Adrenal gland (tissue), 12 donors: ENCODE measurements around the gene SLC9A9. TPM values are rescaled to one million over a fixed set of nuclear protein-coding genes. Genes with fewer than 3 reads are reported as not detected.
A peak's percentile ranks its signal among the peaks of the same experiment; 100 is the strongest.

Experiments used
- DNase-seq, 7 donors: peaks; one replicate each; pipeline ENCODE4 v3.0.0-alpha.2; 2019 to 2020
- H3K27ac ChIP-seq, 5 donors: fragments of 200-600 bp; sonication (generic) in 4 of 5; 1 replicate in 3 of 5; 2 replicates in 2 of 5; pipeline versions ENCODE4 v1.5.1 to v1.8.0; 2016 to 2020; ENCODE audit warnings: mild to moderate bottlenecking in 1 of 5
- H3K27me3 ChIP-seq: fragments of 200-600 bp; 2 replicates; pipeline ENCODE4 v1.8.0; 2021
- H3K36me3 ChIP-seq, 2 donors: fragments of 200-600 bp; replicated peaks in 1 of 2; 1 replicate in 1 of 2; 2 replicates in 1 of 2; pipeline versions ENCODE4 v1.5.1 to v1.8.0; 2018 to 2022
- H3K4me1 ChIP-seq, 2 donors: fragments of 200-600 bp; replicated peaks in 1 of 2; 1 replicate in 1 of 2; 2 replicates in 1 of 2; pipeline versions ENCODE4 v1.5.1 to v1.8.0; 2018 to 2021
- H3K4me3 ChIP-seq, 4 donors: fragments of 200-600 bp; sonication (generic) in 3 of 4; one replicate each; pipeline ENCODE4 v1.5.1; 2016 to 2018
- H3K9me3 ChIP-seq, 3 donors: fragments of 200-600 bp; sonication (generic) in 1 of 3; replicated peaks in 1 of 3; 1 replicate in 2 of 3; 2 replicates in 1 of 3; pipeline versions ENCODE4 v1.5.1 to v1.8.0; 2016 to 2021
- POLR2A ChIP-seq, 2 donors: fragments of 450-650 bp; IDR thresholded peaks; one replicate each; pipeline ENCODE4 v1.6.1; 2017; ENCODE audit warnings: antibody characterized with exemption in 2 of 2, mild to moderate bottlenecking in 2 of 2, moderate library complexity in 1 of 2
- WGBS, 4 donors: extraction: QIAGEN DNeasy Blood & Tissue Kit in 2 of 4; methylation state at CpG; one replicate each; pipeline versions ENCODE4 v1.1.5 to v1.1.7; 2013 to 2017; 5-methylcytosine and 5-hydroxymethylcytosine counted together
- intact Hi-C, 2 donors: fragments of 100-400 bp; cut with DNase I; formaldehyde crosslinking; loops; one replicate each; pipeline versions ENCODE4 v1.14.1 to v1.15.0; 2022 to 2023
- polyA plus RNA-seq, 3 donors: library from polyadenylated mRNA; stranded (reverse); fragments of 200-250 nt in 2 of 3; fragments of 350-450 nt in 1 of 3; fragmentation: Illumina TruSeq in 1 of 3; extraction: RNeasy Lipid Tissue Mini Kit (QIAGEN cat#74804) in 1 of 3; gene quantifications; one replicate each; pipeline ENCODE4 v1.2.3, GENCODE V29; 2013 to 2014
- total RNA-seq, 9 donors: library from RNA; depleted of rRNA in 4 of 9; stranded (reverse); fragments of >200 nt in 4 of 9; fragments of 120-200 nt in 1 of 9; fragmentation: NEBNext Ultra II Directional in 1 of 9; extraction: Animal tissue kit (Norgen Biotek cat#: 25700) in 1 of 9; gene quantifications; one replicate each; pipeline versions ENCODE4 v1.1.0 to v1.2.4, GENCODE V29; 2013 to 2023
- TF ChIP-seq, protein P1 (sequence below), 6 experiments: fragments of 450-650 bp in 4 of 6; fragments of 200-600 bp in 2 of 6; sonication (generic) in 1 of 6; IDR thresholded peaks; 1 replicate in 5 of 6; 2 replicates in 1 of 6; pipeline versions ENCODE4 v1.5.1 to v1.8.0; 2016 to 2021; ENCODE audit warnings: antibody characterized with exemption in 6 of 6, mild to moderate bottlenecking in 2 of 6, moderate library complexity in 1 of 6
- donor health status: healthy with polysubstance abuse.
- donor health status: Bipolar disorder and iron deficiency.
- donor health status: DM: yes; HTN: yes; CAD: no.
- donor health status: DM: no; HTN: no; CAD: no.
- donor health status: DM: no; HTN: no; CAD: no.
- donor health status: DM: yes; HTN: yes; CAD: no.

Gene SLC9A9
- total and polyA plus RNA-seq, 12 donors: 4.2 to 23.7 (median 13.5) TPM

DNA sequence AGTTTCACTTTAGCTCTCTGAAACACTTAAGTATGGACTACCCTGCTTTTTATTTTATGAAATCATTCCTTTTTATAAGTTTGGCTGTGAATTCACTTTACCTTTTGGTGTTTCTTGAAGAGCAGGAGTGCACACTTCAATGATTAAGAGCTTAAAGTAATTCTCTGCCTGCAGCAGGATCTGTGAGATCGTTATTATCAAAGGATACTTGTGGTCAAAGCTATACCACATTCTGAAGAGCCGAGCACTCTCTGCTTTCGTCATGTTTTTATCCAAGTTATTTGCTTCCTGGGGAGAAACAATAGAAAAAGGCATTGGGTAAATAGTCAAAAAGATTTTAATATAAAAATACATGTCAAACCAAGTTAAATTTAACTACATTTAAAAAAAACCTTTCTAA lies 485.0 kb downstream of the SLC9A9 start:
- Histone ChIP-seq H3K27me3 (no peaks in the 10 kb centered on the region), H3K9me3 (no peaks in the 10 kb centered on the region), H3K4me1 (no peaks in the 10 kb centered on the region), H3K4me3 (no peak overlapping the region), H3K36me3 (no peaks in the 10 kb centered on the region), H3K27ac (no peak overlapping the region)
- intact Hi-C loops: no loop called here
- TF ChIP-seq POLR2A (IDR thresholded peaks at IDR 0.05): no peak
- TF ChIP-seq, protein P1, sequence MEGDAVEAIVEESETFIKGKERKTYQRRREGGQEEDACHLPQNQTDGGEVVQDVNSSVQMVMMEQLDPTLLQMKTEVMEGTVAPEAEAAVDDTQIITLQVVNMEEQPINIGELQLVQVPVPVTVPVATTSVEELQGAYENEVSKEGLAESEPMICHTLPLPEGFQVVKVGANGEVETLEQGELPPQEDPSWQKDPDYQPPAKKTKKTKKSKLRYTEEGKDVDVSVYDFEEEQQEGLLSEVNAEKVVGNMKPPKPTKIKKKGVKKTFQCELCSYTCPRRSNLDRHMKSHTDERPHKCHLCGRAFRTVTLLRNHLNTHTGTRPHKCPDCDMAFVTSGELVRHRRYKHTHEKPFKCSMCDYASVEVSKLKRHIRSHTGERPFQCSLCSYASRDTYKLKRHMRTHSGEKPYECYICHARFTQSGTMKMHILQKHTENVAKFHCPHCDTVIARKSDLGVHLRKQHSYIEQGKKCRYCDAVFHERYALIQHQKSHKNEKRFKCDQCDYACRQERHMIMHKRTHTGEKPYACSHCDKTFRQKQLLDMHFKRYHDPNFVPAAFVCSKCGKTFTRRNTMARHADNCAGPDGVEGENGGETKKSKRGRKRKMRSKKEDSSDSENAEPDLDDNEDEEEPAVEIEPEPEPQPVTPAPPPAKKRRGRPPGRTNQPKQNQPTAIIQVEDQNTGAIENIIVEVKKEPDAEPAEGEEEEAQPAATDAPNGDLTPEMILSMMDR (IDR thresholded peaks at IDR 0.05): no peak
- no peak for DNase-seq
- 66 to 88% (median 77%) methylated on average over 3 of the region's 3 CpGs for WGBS, 4 donors

DNA sequence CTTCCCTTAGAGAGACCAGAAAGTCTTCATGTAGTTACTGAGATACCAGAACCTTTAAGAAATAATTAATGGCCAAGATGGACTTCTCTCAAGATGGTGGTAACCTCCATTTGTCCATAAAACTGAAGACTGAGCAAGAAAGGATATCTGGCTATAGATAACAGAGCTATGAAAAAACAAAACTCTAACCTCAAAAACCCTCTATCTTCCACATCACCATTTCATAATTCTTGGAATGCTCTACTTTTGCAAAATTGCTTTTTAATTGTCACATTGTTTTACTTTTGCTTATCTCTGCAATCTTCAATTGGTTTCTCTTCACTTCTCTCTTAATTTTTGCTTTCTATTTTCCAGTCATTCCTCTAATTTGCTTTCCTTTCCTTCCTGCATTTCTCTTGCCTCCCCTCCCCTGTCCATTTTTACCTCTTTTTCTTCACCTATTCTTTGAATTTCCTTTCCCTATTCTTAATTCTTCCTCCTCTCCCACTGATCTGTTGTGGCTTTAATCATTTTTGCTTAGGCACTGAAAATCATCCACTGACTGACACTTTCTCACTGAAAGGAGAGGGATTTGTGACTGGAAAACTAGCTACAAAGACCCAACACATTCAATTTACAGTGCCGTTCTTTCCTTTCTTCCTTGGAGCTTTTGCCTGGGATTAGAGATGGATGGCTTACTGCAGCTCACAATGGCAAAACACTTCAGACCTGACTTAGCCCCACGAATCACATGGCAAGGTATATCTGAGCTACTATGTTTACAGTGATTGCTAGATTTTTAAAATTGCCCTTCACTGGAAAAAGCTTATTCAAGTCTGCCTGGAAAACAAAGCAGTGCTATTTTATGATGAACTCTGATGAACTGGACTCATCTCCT lies 485.9 kb downstream of the SLC9A9 start:
- Histone ChIP-seq H3K4me1 (no peaks in the 10 kb centered on the region), H3K4me3 (no peak overlapping the region), H3K27me3 (no peaks in the 10 kb centered on the region), H3K36me3 (no peaks in the 10 kb centered on the region), H3K9me3 (no peaks in the 10 kb centered on the region), H3K27ac (no peak overlapping the region)
- intact Hi-C loops: no loop called here
- TF ChIP-seq, protein P1 (IDR thresholded peaks at IDR 0.05): no peak
- no peak for TF ChIP-seq POLR2A (IDR thresholded peaks at IDR 0.05)
- no peak for DNase-seq
- 60 to 86% (median 80%) methylated on average over 2 of the region's 2 CpGs for WGBS, 4 donors

DNA sequence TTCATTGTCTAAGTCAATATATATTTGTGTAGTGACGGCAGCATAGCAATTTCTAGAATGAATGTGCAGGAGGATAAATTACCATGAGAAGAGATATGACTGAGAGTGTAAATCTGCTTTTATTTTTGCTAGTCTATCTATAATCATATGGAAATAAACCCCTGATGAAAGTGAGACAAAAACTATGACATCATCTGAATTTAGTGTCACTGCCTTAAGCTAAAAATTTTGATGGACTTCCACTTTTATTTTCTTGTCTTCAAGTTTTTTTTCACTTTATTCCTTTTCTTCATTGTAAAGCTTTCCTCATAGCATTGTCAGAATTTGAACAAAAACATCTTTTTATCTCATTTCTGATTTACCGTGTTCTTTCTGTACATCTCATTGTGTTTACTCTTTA lies 486.7 kb downstream of the SLC9A9 start:
- WGBS, 4 donors: 93 to 97% (median 94%) methylated on average over 2 of the region's 2 CpGs
- no peaks in the 10 kb centered on the region for H3K36me3 ChIP-seq
- no peaks in the 10 kb centered on the region for H3K9me3 ChIP-seq
- H3K4me3 ChIP-seq: no peak overlapping the region
- no peak for DNase-seq
- H3K27ac ChIP-seq: no peak overlapping the region
- no peak for TF ChIP-seq POLR2A (IDR thresholded peaks at IDR 0.05)
- TF ChIP-seq, protein P1 (IDR thresholded peaks at IDR 0.05): no peak
- no peaks in the 10 kb centered on the region for H3K27me3 ChIP-seq
- H3K4me1 ChIP-seq: no peaks in the 10 kb centered on the region
- intact Hi-C loops: no loop called here

DNA sequence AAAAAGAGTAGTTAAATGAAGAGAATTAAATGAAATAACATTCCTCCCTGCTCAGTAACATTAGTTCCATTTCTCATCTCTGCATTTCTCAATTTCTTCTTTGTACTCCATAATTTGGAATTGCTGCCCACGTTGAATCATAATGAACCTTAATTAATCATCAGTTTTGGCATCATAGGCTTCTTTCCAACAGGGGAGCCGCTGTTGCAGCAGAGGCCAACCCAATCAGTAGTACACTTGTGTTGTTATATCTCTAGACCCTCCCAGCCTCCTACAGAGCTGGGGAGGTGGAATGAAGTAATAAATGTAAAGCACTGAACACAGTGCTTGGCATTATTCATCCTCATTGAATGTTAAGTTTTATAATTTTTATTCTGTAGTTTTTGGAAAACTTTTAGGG lies 488.0 kb downstream of the SLC9A9 start:
- no peaks in the 10 kb centered on the region for H3K9me3 ChIP-seq

More for the DNA sequence above, 488.0 kb downstream of the SLC9A9 start:
- TF ChIP-seq, protein P1 (IDR thresholded peaks at IDR 0.05): no peak
- TF ChIP-seq POLR2A (IDR thresholded peaks at IDR 0.05): no peak
- no peak overlapping the region for H3K27ac ChIP-seq
- H3K4me1 ChIP-seq: no peaks in the 10 kb centered on the region
- peak in 1 of 7 donors; percentile 12 for DNase-seq
- H3K27me3 ChIP-seq: no peaks in the 10 kb centered on the region
- no peak overlapping the region for H3K4me3 ChIP-seq
- intact Hi-C loops: no loop called here
- no peaks in the 10 kb centered on the region for H3K36me3 ChIP-seq
- 27 to 38% (median 31%) methylated on average over 2 of the region's 2 CpGs for WGBS, 4 donors
